Measurements from ENCODE around the gene ZDHHC8.

Gene ZDHHC8

DNA sequence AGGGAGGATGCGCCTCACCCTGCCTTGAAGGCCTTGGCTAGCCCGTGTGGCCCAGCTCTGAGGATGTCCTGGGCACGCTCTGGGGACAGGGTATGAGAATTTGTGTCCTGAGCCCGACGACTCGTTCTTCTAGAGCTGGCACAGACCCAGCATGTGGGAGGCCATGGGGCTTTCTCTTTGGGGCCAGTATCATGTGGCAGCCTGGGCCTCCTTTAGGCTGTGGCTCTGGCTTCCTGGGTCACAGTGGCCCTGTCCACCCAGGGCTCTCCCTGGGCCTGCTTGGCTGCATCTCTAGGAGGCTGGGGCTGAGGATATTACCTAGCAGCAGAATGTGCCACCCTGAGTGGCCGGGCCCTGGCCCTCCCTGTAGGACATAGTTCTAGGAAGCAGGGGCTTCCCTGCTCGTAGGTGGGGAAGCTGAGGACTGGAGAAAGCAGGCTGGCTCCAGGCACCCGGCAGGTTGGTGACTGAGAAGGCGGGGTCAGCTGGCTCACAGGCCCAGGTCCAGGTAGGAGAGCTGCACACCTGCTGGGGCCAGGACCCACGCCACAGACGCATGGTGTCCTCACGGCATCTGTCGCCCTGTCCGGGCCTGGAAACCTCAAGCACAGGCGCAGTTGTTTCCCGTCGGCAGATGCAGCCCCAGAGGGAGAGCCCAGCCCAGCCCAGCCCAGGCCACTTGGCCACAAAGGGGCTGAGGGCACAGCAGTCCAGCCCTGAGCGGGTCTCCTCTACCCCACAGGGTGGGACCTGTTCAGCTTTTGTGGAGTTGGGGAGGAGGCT is 12.5 kb downstream of the ZDHHC8 start:
- H3K27ac ChIP-seq (ENCODE audit: low read depth, low read length) = no peak overlapping the region
- no peaks in the 10 kb centered on the region for H3K27me3 ChIP-seq (ENCODE audit: control insufficient read depth, low read length)
- no peaks in the 10 kb centered on the region for H3K4me1 ChIP-seq (ENCODE audit: control insufficient read depth, low read length)
- H3K79me2 ChIP-seq (ENCODE audit: control insufficient read depth, low read length) = no peaks in the 10 kb centered on the region
- no peaks in the 10 kb centered on the region for H3K9me2 ChIP-seq (replicated peaks; ENCODE audit: control insufficient read depth, low read length)
- H3K9me3 ChIP-seq (ENCODE audit: control insufficient read depth, insufficient read depth, low read length) = no peaks in the 10 kb centered on the region
- no peaks in the 10 kb centered on the region for H4K20me1 ChIP-seq (ENCODE audit: control insufficient read depth, insufficient read depth, low read depth, low read length)
- H3F3A ChIP-seq (ENCODE audit: control insufficient read depth, insufficient read depth) = no peaks in the 10 kb centered on the region
- H3K4me2 ChIP-seq (ENCODE audit: low read length) = no peak overlapping the region
- H3K36me3 ChIP-seq (ENCODE audit: control insufficient read depth, low read length) = no peaks in the 10 kb centered on the region
- TF ChIP-seq EZH2phosphoT487 (IDR thresholded peaks at IDR 0.05; ENCODE audit: borderline replicate concordance, low read length) = no peak
- TF ChIP-seq, protein P1, sequence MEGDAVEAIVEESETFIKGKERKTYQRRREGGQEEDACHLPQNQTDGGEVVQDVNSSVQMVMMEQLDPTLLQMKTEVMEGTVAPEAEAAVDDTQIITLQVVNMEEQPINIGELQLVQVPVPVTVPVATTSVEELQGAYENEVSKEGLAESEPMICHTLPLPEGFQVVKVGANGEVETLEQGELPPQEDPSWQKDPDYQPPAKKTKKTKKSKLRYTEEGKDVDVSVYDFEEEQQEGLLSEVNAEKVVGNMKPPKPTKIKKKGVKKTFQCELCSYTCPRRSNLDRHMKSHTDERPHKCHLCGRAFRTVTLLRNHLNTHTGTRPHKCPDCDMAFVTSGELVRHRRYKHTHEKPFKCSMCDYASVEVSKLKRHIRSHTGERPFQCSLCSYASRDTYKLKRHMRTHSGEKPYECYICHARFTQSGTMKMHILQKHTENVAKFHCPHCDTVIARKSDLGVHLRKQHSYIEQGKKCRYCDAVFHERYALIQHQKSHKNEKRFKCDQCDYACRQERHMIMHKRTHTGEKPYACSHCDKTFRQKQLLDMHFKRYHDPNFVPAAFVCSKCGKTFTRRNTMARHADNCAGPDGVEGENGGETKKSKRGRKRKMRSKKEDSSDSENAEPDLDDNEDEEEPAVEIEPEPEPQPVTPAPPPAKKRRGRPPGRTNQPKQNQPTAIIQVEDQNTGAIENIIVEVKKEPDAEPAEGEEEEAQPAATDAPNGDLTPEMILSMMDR (IDR thresholded peaks at IDR 0.05; ENCODE audit: low read depth, low read length, poor library complexity, severe bottlenecking) = no peak
- no peak overlapping the region for H3K4me3 ChIP-seq (ENCODE audit: low read length)

DNA sequence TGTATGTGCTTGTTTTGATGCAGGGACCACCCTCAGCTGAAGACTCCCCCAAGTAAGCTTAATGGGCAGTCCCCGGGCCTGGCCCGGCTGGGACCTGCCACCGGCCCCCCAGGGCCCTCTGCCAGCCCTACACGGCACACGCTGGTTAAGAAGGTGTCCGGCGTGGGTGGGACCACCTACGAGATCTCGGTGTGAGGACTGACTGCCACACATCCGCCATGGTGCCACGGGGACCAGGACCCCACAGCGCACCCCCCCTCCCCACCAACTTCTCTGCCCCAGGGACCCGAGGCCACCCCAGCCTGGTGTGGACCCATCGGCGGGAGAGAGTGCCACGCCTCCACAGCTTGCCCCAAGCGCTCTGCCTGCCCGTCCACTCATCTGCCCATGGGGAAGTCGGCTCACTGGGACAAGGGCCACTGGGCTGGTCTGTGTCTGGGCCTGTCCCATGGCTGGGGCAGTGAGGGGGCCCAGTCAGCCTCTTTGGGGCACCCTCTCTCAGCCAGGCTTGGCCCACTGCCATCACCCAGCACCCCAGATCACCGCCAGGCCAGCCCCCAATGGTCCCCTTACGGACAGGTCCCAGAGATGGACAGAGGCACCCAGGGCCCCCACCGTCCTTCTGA is 13.7 kb downstream of the ZDHHC8 start:
- Histone ChIP-seq H3K4me3 (ENCODE audit: low read length) (no peak overlapping the region), H3K4me1 (ENCODE audit: control insufficient read depth, low read length) (no peaks in the 10 kb centered on the region), H3K36me3 (ENCODE audit: control insufficient read depth, low read length) (no peaks in the 10 kb centered on the region), H3K9me3 (ENCODE audit: control insufficient read depth, insufficient read depth, low read length) (no peaks in the 10 kb centered on the region), H3K79me2 (ENCODE audit: control insufficient read depth, low read length) (no peaks in the 10 kb centered on the region), H3F3A (ENCODE audit: control insufficient read depth, insufficient read depth) (no peaks in the 10 kb centered on the region), H3K4me2 (ENCODE audit: low read length) (no peak overlapping the region), H3K27ac (ENCODE audit: low read depth, low read length) (no peak overlapping the region), H3K9me2 (replicated peaks; ENCODE audit: control insufficient read depth, low read length) (no peaks in the 10 kb centered on the region), H4K20me1 (ENCODE audit: control insufficient read depth, insufficient read depth, low read depth, low read length) (no peaks in the 10 kb centered on the region), H3K27me3 (ENCODE audit: control insufficient read depth, low read length) (no peaks in the 10 kb centered on the region)
- no peak for TF ChIP-seq EZH2phosphoT487 (IDR thresholded peaks at IDR 0.05; ENCODE audit: borderline replicate concordance, low read length)

- H3K27me3 ChIP-seq (ENCODE audit: control insufficient read depth, low read length) = no peaks in the 10 kb centered on the region
- no peaks in the 10 kb centered on the region for H3K9me3 ChIP-seq (ENCODE audit: control insufficient read depth, insufficient read depth, low read length)
- H3K4me1 ChIP-seq (ENCODE audit: control insufficient read depth, low read length) = no peaks in the 10 kb centered on the region
- TF ChIP-seq EZH2phosphoT487 (IDR thresholded peaks at IDR 0.05; ENCODE audit: borderline replicate concordance, low read length) = no peak
- TF ChIP-seq, protein P1 (IDR thresholded peaks at IDR 0.05; ENCODE audit: low read depth, low read length, poor library complexity, severe bottlenecking) = no peak
- H3K27ac ChIP-seq (ENCODE audit: low read depth, low read length) = no peak overlapping the region
- H3K36me3 ChIP-seq (ENCODE audit: control insufficient read depth, low read length) = no peaks in the 10 kb centered on the region
- no peak overlapping the region for H3K4me3 ChIP-seq (ENCODE audit: low read length)
- no peaks in the 10 kb centered on the region for H3K79me2 ChIP-seq (ENCODE audit: control insufficient read depth, low read length)
- H3K9me2 ChIP-seq (replicated peaks; ENCODE audit: control insufficient read depth, low read length) = no peaks in the 10 kb centered on the region
- no peaks in the 10 kb centered on the region for H3F3A ChIP-seq (ENCODE audit: control insufficient read depth, insufficient read depth)
- no peak overlapping the region for H3K4me2 ChIP-seq (ENCODE audit: low read length)
- no peaks in the 10 kb centered on the region for H4K20me1 ChIP-seq (ENCODE audit: control insufficient read depth, insufficient read depth, low read depth, low read length)
Observed at GRCh38 chr22:20145832-20146223, 14.2 kb downstream of the ZDHHC8 start.

- H3K4me1 ChIP-seq (ENCODE audit: control insufficient read depth, low read length) = no peaks in the 10 kb centered on the region
Observed at GRCh38 chr22:20146777-20147176, 15.2 kb downstream of the ZDHHC8 start.

More at GRCh38 chr22:20146777-20147176, 15.2 kb downstream of the ZDHHC8 start:
- H4K20me1 ChIP-seq (ENCODE audit: control insufficient read depth, insufficient read depth, low read depth, low read length) = no peaks in the 10 kb centered on the region
- H3K4me3 ChIP-seq (ENCODE audit: low read length) = no peak overlapping the region
- H3K27ac ChIP-seq (ENCODE audit: low read depth, low read length) = no peak overlapping the region
- no peaks in the 10 kb centered on the region for H3K9me3 ChIP-seq (ENCODE audit: control insufficient read depth, insufficient read depth, low read length)
- no peaks in the 10 kb centered on the region for H3K36me3 ChIP-seq (ENCODE audit: control insufficient read depth, low read length)
- H3K79me2 ChIP-seq (ENCODE audit: control insufficient read depth, low read length) = no peaks in the 10 kb centered on the region
- H3K4me2 ChIP-seq (ENCODE audit: low read length) = no peak overlapping the region
- H3K27me3 ChIP-seq (ENCODE audit: control insufficient read depth, low read length) = no peaks in the 10 kb centered on the region
- H3K9me2 ChIP-seq (replicated peaks; ENCODE audit: control insufficient read depth, low read length) = no peaks in the 10 kb centered on the region
- no peaks in the 10 kb centered on the region for H3F3A ChIP-seq (ENCODE audit: control insufficient read depth, insufficient read depth)
- TF ChIP-seq, protein P1 (IDR thresholded peaks at IDR 0.05; ENCODE audit: low read depth, low read length, poor library complexity, severe bottlenecking) = no peak
- no peak for TF ChIP-seq EZH2phosphoT487 (IDR thresholded peaks at IDR 0.05; ENCODE audit: borderline replicate concordance, low read length)

All from DOHH2 (cell line).